Astrocyte (in vitro differentiated cells and primary cell): Measurements from ENCODE around the gene SMLR1. TPM values are rescaled to one million over a fixed set of nuclear protein-coding genes. Genes with fewer than 3 reads are reported as not detected.
"Not testable (repeated sequence)": the region's sequence is repeated elsewhere in the genome, so short reads cannot be mapped to it uniquely, and the experiment has no call there.

Source experiments
- DNase-seq: peaks from one replicate; pipeline ENCODE4 v3.0.0-alpha.2; 2010; ENCODE audit warnings: low read depth
- FAIRE-seq: peaks from 2 replicates; lab custom pipeline; 2011; peaks lifted over from hg19 to GRCh38; lab: Jason Lieb, UNC
- H2AFZ ChIP-seq: 2 replicates; pipeline ENCODE4 v1.6.0; 2012; ENCODE audit warnings: low read depth, low read length, inconsistent platforms
- H3K27ac ChIP-seq: 2 replicates; pipeline ENCODE4 v1.5.1; 2011; ENCODE audit warnings: low read depth, low read length, inconsistent platforms
- H3K27me3 ChIP-seq: 2 replicates; pipeline ENCODE4 v1.6.0; 2011; ENCODE audit warnings: low read length, inconsistent platforms; ENCODE audit not compliant: insufficient read depth
- H3K36me3 ChIP-seq: 2 replicates; pipeline ENCODE4 v1.5.1; 2011; ENCODE audit warnings: low read length, inconsistent platforms; ENCODE audit not compliant: insufficient read depth
- H3K4me1 ChIP-seq: 2 replicates; pipeline ENCODE4 v1.5.1; 2011; ENCODE audit warnings: low read length, inconsistent platforms; ENCODE audit not compliant: insufficient read depth
- H3K4me2 ChIP-seq: 2 replicates; pipeline ENCODE4 v1.6.0; 2012; ENCODE audit warnings: low read length, inconsistent platforms
- H3K4me3 ChIP-seq: 2 replicates; pipeline ENCODE4 v1.5.1; 2011; ENCODE audit warnings: low read depth, mild to moderate bottlenecking, low read length, inconsistent platforms; ENCODE audit not compliant: insufficient read depth
- H3K79me2 ChIP-seq: 2 replicates; pipeline ENCODE4 v1.6.0; 2012; ENCODE audit warnings: mild to moderate bottlenecking, low read length, inconsistent platforms; ENCODE audit not compliant: insufficient read depth
- H3K9ac ChIP-seq: 2 replicates; pipeline ENCODE4 v1.6.0; 2012; ENCODE audit warnings: mild to moderate bottlenecking, low read length, inconsistent platforms
- H3K9me3 ChIP-seq: 2 replicates; pipeline ENCODE4 v1.5.1; 2012; ENCODE audit warnings: low read depth, mild to moderate bottlenecking, low read length, inconsistent platforms; ENCODE audit not compliant: insufficient read depth
- H4K20me1 ChIP-seq: 2 replicates; pipeline ENCODE4 v1.6.0; 2012; ENCODE audit warnings: low read length, inconsistent platforms; ENCODE audit not compliant: insufficient read depth
- H3K27ac Mint-ChIP-seq: one replicate; pipeline ENCODE4 v1.8.0; 2021; ENCODE audit warnings: mild to moderate bottlenecking, mixed read lengths; ENCODE audit not compliant: unreplicated experiment
- H3K27me3 Mint-ChIP-seq: one replicate; pipeline ENCODE4 v1.8.0; 2021; ENCODE audit warnings: low read depth, mixed read lengths; ENCODE audit not compliant: unreplicated experiment
- H3K36me3 Mint-ChIP-seq: one replicate; pipeline ENCODE4 v1.8.0; 2021; ENCODE audit warnings: low read depth, mixed read lengths; ENCODE audit not compliant: unreplicated experiment
- H3K4me1 Mint-ChIP-seq: one replicate; pipeline ENCODE4 v1.8.0; 2021; ENCODE audit warnings: low read depth, mixed read lengths; ENCODE audit not compliant: unreplicated experiment
- H3K4me3 Mint-ChIP-seq: one replicate; pipeline ENCODE4 v1.8.0; 2021; ENCODE audit warnings: mild to moderate bottlenecking, moderate library complexity, mixed read lengths; ENCODE audit not compliant: unreplicated experiment
- H3K9me3 Mint-ChIP-seq: one replicate; pipeline ENCODE4 v1.8.0; 2021; ENCODE audit warnings: mild to moderate bottlenecking, mixed read lengths; ENCODE audit not compliant: unreplicated experiment
- EZH2 ChIP-seq: IDR thresholded peaks from 2 replicates; pipeline ENCODE4 v1.6.1; 2012; ENCODE audit warnings: mild to moderate bottlenecking, low read length, inconsistent platforms; ENCODE audit not compliant: insufficient read depth
- total RNA-seq: library from RNA; stranded (reverse); gene quantifications from 2 replicates; pipeline ENCODE4 v1.2.1, GENCODE V29; 2021
- TF ChIP-seq, protein P1 (sequence below): IDR thresholded peaks from 2 replicates; pipeline ENCODE4 v1.5.1; 2011; ENCODE audit warnings: low read depth, mild to moderate bottlenecking, inconsistent platforms, low read length, moderate library complexity; ENCODE audit not compliant: insufficient read depth

Gene SMLR1
- total RNA-seq, 1 donor from 2014 or later = not detected

DNA sequence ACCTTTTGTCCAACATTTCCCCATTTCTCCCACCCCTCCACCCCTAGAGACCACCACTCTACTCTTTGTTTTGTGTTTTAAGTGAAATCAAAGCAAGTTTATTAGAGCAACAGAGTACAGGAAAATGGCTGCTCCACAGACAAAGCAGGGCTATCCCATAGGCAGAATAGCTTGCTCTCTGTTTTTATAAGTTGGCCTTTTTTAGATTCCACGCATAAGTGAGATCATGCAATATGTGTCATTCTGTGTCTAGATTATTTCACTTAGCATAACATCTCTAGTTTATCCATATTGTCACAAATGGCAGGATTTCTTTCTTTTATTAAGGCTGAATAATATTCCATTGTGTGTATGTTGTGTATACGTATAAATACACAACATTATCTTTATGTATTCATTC, 30.1 kb upstream of the SMLR1 start:
- Histone ChIP-seq H3K79me2 (no peaks in the 10 kb centered on the region), H3K9me3 (no peaks in the 10 kb centered on the region), H3K4me3 (no peak overlapping the region), H3K27ac (no peak overlapping the region), H3K27me3 (no peaks in the 10 kb centered on the region), H2AFZ (no peak overlapping the region), H4K20me1 (no peaks in the 10 kb centered on the region), H3K9ac (no peak overlapping the region), H3K4me2 (no peak overlapping the region), H3K4me1 (no peaks in the 10 kb centered on the region), H3K36me3 (no peaks in the 10 kb centered on the region)
- Mint-ChIP-seq H3K9me3 (peaks cover 8% of the 10 kb centered on the region), H3K27me3 (peaks cover 2% of the 10 kb centered on the region), H3K36me3 (no peaks in the 10 kb centered on the region), H3K4me3 (no peak overlapping the region), H3K27ac (no peak overlapping the region), H3K4me1 (no peaks in the 10 kb centered on the region)
- TF ChIP-seq, protein P1, sequence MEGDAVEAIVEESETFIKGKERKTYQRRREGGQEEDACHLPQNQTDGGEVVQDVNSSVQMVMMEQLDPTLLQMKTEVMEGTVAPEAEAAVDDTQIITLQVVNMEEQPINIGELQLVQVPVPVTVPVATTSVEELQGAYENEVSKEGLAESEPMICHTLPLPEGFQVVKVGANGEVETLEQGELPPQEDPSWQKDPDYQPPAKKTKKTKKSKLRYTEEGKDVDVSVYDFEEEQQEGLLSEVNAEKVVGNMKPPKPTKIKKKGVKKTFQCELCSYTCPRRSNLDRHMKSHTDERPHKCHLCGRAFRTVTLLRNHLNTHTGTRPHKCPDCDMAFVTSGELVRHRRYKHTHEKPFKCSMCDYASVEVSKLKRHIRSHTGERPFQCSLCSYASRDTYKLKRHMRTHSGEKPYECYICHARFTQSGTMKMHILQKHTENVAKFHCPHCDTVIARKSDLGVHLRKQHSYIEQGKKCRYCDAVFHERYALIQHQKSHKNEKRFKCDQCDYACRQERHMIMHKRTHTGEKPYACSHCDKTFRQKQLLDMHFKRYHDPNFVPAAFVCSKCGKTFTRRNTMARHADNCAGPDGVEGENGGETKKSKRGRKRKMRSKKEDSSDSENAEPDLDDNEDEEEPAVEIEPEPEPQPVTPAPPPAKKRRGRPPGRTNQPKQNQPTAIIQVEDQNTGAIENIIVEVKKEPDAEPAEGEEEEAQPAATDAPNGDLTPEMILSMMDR = no peak
- TF ChIP-seq EZH2 = no peak
- no peak for DNase-seq
- FAIRE-seq = no peak

DNA sequence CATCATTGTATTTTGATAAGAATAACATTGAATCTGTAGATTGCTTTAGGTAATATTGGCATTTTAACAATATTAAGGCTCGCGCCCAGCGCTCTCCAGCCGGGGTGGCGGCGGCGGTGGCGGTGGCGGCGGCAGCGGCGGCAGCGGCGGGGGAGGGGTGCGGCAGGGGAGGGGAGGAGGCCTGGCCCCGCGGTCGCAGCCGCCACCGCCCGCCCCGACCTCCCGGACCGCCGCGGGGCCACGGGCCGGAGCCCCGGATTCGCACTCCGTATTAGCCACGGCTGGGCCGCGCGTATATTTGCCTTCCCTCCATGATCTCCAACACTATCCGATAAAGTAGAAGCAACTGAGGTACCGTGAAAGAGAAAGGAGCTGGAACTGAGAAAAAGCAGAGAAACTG, 25.8 kb upstream of the SMLR1 start:
- not testable (repeated sequence) for H3K4me3 Mint-ChIP-seq, H3K4me1 ChIP-seq, H3K36me3 Mint-ChIP-seq, H3K27me3 ChIP-seq, H3K79me2 ChIP-seq, H4K20me1 ChIP-seq, H3K4me3 ChIP-seq, H3K36me3 ChIP-seq, H3K9me3 ChIP-seq, H3K4me1 Mint-ChIP-seq, DNase-seq, H2AFZ ChIP-seq, H3K27ac ChIP-seq, H3K4me2 ChIP-seq, H3K27ac Mint-ChIP-seq, H3K27me3 Mint-ChIP-seq, H3K9ac ChIP-seq, FAIRE-seq
- peaks cover 11% of the 10 kb centered on the region for H3K9me3 Mint-ChIP-seq

DNA sequence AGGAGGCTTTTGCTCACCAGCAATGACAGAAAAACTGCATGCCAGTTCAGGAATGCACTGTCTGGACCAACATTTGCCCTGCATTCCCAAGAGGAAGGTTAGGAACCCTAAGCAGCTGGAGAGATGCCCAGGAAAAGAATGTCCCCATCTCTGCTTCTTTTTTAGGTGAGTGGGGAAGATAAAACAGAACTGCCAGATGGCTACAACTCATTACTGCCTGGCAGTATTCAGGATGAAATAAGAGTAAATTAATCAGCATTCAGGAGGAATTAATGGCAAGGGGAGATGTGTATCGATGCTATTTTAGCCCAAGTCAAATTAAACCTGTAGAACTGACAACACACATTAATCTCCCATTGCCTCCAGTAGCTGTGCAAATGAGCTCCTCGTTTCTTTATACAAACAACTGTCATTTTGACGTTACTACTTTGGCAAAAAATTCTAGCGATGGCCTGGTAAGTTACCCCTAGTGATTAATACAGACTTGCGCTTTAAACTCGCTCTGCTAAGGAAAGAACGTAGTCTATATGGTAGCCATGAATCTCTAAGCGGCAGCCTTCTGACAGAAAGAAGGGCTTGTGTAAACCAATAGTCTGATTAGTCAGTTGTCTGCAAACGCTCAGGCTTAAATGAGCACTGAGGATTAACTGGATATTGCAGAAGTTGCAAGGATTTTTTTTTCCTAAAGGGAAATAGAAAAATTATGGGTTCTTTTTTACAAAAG, 16.7 kb upstream of the SMLR1 start:
- H3K9me3 ChIP-seq = no peaks in the 10 kb centered on the region
- H3K4me2 ChIP-seq = no peak overlapping the region
- no peaks in the 10 kb centered on the region for H3K27me3 ChIP-seq
- FAIRE-seq (no peak), DNase-seq (peak; percentile 52)
- no peak for TF ChIP-seq EZH2
- no peaks in the 10 kb centered on the region for H3K9me3 Mint-ChIP-seq
- H2AFZ ChIP-seq = no peak overlapping the region
- no peaks in the 10 kb centered on the region for H4K20me1 ChIP-seq
- H3K79me2 ChIP-seq = no peaks in the 10 kb centered on the region
- no peaks in the 10 kb centered on the region for H3K4me1 Mint-ChIP-seq
- H3K9ac ChIP-seq = no peak overlapping the region
- no peaks in the 10 kb centered on the region for H3K36me3 ChIP-seq
- no peak overlapping the region for H3K27ac ChIP-seq
- no peaks in the 10 kb centered on the region for H3K36me3 Mint-ChIP-seq
- H3K4me3 Mint-ChIP-seq = no peak overlapping the region
- H3K4me3 ChIP-seq = no peak overlapping the region
- H3K27me3 Mint-ChIP-seq = no peaks in the 10 kb centered on the region
- H3K4me1 ChIP-seq = peaks cover 4% of the 10 kb centered on the region
- H3K27ac Mint-ChIP-seq = no peak overlapping the region
